ENCODE data around the gene COG3. TPM values are rescaled to one million over a fixed set of nuclear protein-coding genes. Genes with fewer than 3 reads are reported as not detected.

The COG3 gene
- total and polyA plus RNA-seq, 2 donors (not counting 3 experiments of a cell fraction or from before 2014, with no cell fraction given): 18.9 to 27.0 TPM

- POLR2A ChIA-PET: interaction anchor here (1.3 kb wide), 1 partner anchor 11 kb away, joined by 4 read pairs; no protein-coding TSS in a partner anchor
- H3K9me3 ChIP-seq (replicated peaks; ENCODE audit: control insufficient read depth, insufficient read depth, low read length): no peaks in the 10 kb centered on the region
- BruUV-seq (replicated peaks): no TSS peak
- FAIRE-seq (peak; percentile 50), DNase-seq (ENCODE audit: low read depth, low spot score) (peak; percentile 78)
- dilution Hi-C loops (cut with MboI; ENCODE audit: extremely low pct_ligation_motif_present, low sequenced_read_pairs) (no loop called here), intact Hi-C loops (cut with micrococcal nuclease) (no loop called here)
- H3K9ac ChIP-seq (replicated peaks; ENCODE audit: extremely low read depth, insufficient read depth, low read length): peak overlapping the region; percentile 14
- peaks cover 0 to 4% of the 10 kb centered on the region in 2 experiments for H3K36me3 ChIP-seq (ENCODE audit: control insufficient read depth in 2 of 2, extremely low read depth in 1 of 2, insufficient read depth in 2 of 2, low read length in 2 of 2)
- TF ChIP-seq GATA2 (IDR thresholded peaks at IDR 0.05; ENCODE audit: insufficient read depth, insufficient read length, low read depth, low read length): no peak
- TF ChIP-seq EZH2 (IDR thresholded peaks at IDR 0.05; ENCODE audit: borderline replicate concordance, low read depth, low read length, severe bottlenecking): no peak
- no peak for TF ChIP-seq FOS (IDR thresholded peaks at IDR 0.05; ENCODE audit: borderline replicate concordance, insufficient read depth, low read length)
- no peak for TF ChIP-seq CTCF (IDR thresholded peaks at IDR 0.05; ENCODE audit: extremely low read depth in 1 of 2, insufficient read depth in 1 of 2, low read depth in 1 of 2, low read length in 2 of 2)
- TF ChIP-seq MAX (IDR thresholded peaks at IDR 0.05; ENCODE audit: insufficient read depth, insufficient read length): no peak
- no peak for TF ChIP-seq JUN (IDR thresholded peaks at IDR 0.05; ENCODE audit: borderline replicate concordance, insufficient read depth, insufficient read length, low read depth)
- TF ChIP-seq MYC (IDR thresholded peaks at IDR 0.05; ENCODE audit: low read depth, low read length): no peak
- TF ChIP-seq POLR2AphosphoS5 (IDR thresholded peaks at IDR 0.05; ENCODE audit: insufficient read depth, low read depth, low read length): no peak
- no peak for TF ChIP-seq POLR2A (IDR thresholded peaks at IDR 0.05; ENCODE audit: low read depth, low read length)
- no peaks in the 10 kb centered on the region for H3K9me1 ChIP-seq (replicated peaks; ENCODE audit: control insufficient read depth, extremely low read depth, insufficient read depth, low read length)
- H4K20me1 ChIP-seq (replicated peaks; ENCODE audit: control insufficient read depth, extremely low read depth, insufficient read depth, low read length): no peaks in the 10 kb centered on the region
- no peak overlapping the region for H2AFZ ChIP-seq (ENCODE audit: low read depth, low read length)
- peaks cover 12% of the 10 kb centered on the region for H3K79me2 ChIP-seq (ENCODE audit: control insufficient read depth, insufficient read depth, low read length)
- H3K4me1 ChIP-seq (ENCODE audit: control insufficient read depth, extremely low read depth, insufficient read depth, low read length): peaks cover 17% of the 10 kb centered on the region
- H3K4me2 ChIP-seq (ENCODE audit: insufficient read depth, low read length): peak overlapping the region; percentile 67
- CTCF ChIA-PET: interaction anchor here (1.1 to 4.0 kb wide), 9 partner anchors 8 to 111 kb away, joined by 3 to 23 read pairs (median 5); partner anchors contain the start of gene COG3
- H3K27me3 ChIP-seq (ENCODE audit: control insufficient read depth in 2 of 2, insufficient read depth in 2 of 2, low read length in 2 of 2): no peaks in the 10 kb centered on the region
- no peak overlapping the region for H3K4me3 ChIP-seq (replicated peaks in 1 of 3; ENCODE audit: insufficient read depth in 1 of 3, low read depth in 1 of 3, low read length in 3 of 3)
- peak overlapping the region; percentile 28 for H3K27ac ChIP-seq (ENCODE audit: insufficient read depth, low read depth, low read length)
Measured at GRCh38 chr13:45482571-45483173, 17.9 kb downstream of the COG3 start.
